ENCODE measurements around the gene STRIP1. TPM values are rescaled to one million over a fixed set of nuclear protein-coding genes. Genes with fewer than 3 reads are reported as not detected.

STRIP1 gene
- total RNA-seq, 3 donors from 2014 or later, result 32.6 to 40.6 (median 38.2) TPM

DNA sequence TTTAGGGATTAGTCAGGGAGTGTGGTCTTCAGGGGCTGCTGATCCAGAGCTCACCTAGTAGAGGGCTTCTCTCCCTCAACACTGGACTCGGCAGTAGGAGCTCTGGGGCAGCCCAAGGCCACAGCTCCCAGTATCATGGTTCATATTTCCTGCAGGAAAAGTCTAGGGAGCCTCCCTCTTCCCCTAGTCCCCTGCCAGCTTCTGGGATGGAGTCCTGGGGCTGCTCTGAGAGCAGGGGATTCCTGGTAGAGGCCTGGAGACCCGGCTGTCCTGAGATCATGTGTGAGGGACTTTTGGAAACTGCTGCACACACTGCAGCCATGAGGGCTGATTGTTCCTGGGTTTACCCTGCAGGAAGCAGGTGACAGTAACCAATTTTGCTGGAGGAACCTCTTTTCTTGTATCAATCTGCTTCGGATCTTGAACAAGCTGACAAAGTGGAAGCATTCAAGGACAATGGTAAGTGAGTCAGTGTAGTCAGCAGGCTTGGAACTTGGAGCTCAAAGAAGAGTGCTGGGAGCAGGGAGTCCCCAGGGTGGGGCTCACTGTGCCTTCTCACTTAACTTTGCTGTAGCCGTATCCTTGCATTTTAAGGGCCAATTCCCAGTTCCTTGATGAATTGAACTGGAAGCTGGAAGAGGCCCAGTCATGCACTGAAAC, 16.3 kb downstream of the STRIP1 start:
- DNase-seq, result no peak
- ATAC-seq, result no peak
- Mint-ChIP-seq H3K4me1 (ENCODE audit: low read depth) (no peaks in the 10 kb centered on the region), H3K27me3 (ENCODE audit: low read depth) (no peaks in the 10 kb centered on the region), H3K36me3 (ENCODE audit: insufficient read depth) (peaks cover 46% of the 10 kb centered on the region), H3K9me3 (no peaks in the 10 kb centered on the region), H3K4me3 (no peak overlapping the region)

GRCh38 chr1:110051262-110051648, 16.8 kb downstream of the STRIP1 start:
- H3K27me3 Mint-ChIP-seq (ENCODE audit: low read depth), result no peaks in the 10 kb centered on the region
- peaks cover 46% of the 10 kb centered on the region for H3K36me3 Mint-ChIP-seq (ENCODE audit: insufficient read depth)
- H3K4me1 Mint-ChIP-seq (ENCODE audit: low read depth), result no peaks in the 10 kb centered on the region
- DNase-seq, result no peak
- ATAC-seq, result no peak
- H3K4me3 Mint-ChIP-seq, result no peak overlapping the region
- no peaks in the 10 kb centered on the region for H3K9me3 Mint-ChIP-seq

DNA sequence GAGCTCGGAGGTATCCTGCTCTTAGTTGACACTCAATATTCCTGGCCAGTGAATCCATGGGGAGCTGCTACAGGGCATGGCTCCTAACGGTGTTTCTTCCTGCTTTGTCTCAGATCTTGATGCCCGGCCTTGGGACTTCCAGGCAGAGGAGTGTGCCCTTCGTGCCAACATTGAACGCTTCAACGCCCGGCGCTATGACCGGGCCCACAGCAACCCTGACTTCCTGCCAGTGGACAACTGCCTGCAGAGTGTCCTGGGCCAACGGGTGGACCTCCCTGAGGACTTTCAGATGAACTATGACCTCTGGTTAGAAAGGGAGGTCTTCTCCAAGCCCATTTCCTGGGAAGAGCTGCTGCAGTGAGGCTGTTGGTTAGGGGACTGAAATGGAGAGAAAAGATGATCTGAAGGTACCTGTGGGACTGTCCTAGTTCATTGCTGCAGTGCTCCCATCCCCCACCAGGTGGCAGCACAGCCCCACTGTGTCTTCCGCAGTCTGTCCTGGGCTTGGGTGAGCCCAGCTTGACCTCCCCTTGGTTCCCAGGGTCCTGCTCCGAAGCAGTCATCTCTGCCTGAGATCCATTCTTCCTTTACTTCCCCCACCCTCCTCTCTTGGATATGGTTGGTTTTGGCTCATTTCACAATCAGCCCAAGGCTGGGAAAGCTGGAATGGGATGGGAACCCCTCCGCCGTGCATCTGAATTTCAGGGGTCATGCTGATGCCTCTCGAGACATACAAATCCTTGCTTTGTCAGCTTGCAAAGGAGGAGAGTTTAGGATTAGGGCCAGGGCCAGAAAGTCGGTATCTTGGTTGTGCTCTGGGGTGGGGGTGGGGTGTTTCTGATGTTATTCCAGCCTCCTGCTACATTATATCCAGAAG, 19.4 kb downstream of the STRIP1 start:
- no peaks in the 10 kb centered on the region for H3K9me3 Mint-ChIP-seq
- H3K4me3 Mint-ChIP-seq, result no peak overlapping the region
- DNase-seq, result peak; percentile 68
- peaks cover 53% of the 10 kb centered on the region for H3K36me3 Mint-ChIP-seq (ENCODE audit: insufficient read depth)
- peak; percentile 80 for ATAC-seq
- H3K4me1 Mint-ChIP-seq (ENCODE audit: low read depth), result no peaks in the 10 kb centered on the region
- no peaks in the 10 kb centered on the region for H3K27me3 Mint-ChIP-seq (ENCODE audit: low read depth)

- Mint-ChIP-seq H3K27me3 (ENCODE audit: low read depth) (no peaks in the 10 kb centered on the region), H3K4me3 (no peak overlapping the region), H3K36me3 (ENCODE audit: insufficient read depth) (peaks cover 56% of the 10 kb centered on the region), H3K4me1 (ENCODE audit: low read depth) (no peaks in the 10 kb centered on the region), H3K9me3 (no peaks in the 10 kb centered on the region)
- ATAC-seq, result no peak
- no peak for DNase-seq
These were observed 21.3 kb downstream of the STRIP1 start for GRCh38 chr1:110055493-110056284.

GRCh38 chr1:110056285-110056683, 21.9 kb downstream of the STRIP1 start:
- no peak for ATAC-seq
- H3K36me3 Mint-ChIP-seq (ENCODE audit: insufficient read depth), result peaks cover 56% of the 10 kb centered on the region
- DNase-seq, result no peak
- H3K4me3 Mint-ChIP-seq, result no peak overlapping the region
- no peaks in the 10 kb centered on the region for H3K4me1 Mint-ChIP-seq (ENCODE audit: low read depth)
- no peaks in the 10 kb centered on the region for H3K9me3 Mint-ChIP-seq
- H3K27me3 Mint-ChIP-seq (ENCODE audit: low read depth), result no peaks in the 10 kb centered on the region

DNA sequence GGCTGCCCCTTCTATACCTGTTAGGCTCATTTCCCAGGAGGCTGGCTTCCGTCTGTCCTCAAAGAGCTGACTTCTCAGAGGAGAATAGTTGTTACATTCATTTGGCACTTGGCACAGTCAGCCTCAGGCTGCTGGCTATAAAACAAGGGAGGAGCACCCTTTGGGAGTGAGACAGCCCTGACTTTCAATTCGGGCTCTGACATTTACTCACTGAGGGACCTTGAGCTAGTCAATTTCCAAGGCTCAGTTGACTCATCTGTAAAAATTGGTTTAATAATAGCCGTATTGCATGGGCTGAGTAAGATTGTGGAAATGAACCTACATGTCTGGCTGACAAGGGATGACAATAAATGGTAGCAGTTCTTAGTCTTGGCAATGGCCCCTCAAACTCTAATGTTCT, 22.4 kb downstream of the STRIP1 start:
- no peaks in the 10 kb centered on the region for H3K4me1 Mint-ChIP-seq (ENCODE audit: low read depth)
- peaks cover 53% of the 10 kb centered on the region for H3K36me3 Mint-ChIP-seq (ENCODE audit: insufficient read depth)
- no peak for ATAC-seq

DNA sequence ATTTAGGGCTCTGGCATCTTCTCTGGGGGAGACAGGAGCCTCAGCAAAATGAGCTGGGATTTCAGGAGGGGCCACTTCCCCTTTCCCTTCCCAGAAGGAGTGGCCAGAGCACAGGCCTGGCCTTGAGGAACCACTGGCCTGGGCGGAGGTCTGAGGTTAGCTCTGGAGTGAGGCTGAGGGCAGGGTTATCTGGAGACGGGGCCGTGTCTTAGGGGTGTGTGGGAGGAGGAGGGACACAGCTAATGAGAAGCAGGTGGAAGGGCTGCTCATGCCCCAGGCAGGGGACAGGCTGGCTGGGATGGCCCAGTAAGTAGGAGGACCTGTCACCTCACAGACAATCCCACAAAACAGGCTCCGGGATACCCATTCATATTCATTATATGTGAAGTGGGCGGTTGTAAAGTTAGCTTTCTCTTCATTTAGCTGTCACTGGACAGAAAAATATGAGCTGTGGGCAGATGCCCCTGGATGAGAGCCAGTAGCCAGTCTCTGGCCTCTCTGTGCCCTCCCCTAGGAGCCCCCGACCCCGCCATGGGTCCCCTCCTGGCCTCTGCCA, 23.6 kb downstream of the STRIP1 start:
- H3K36me3 Mint-ChIP-seq (ENCODE audit: insufficient read depth), result peaks cover 51% of the 10 kb centered on the region
- no peaks in the 10 kb centered on the region for H3K27me3 Mint-ChIP-seq (ENCODE audit: low read depth)
- ATAC-seq, result no peak
- H3K9me3 Mint-ChIP-seq, result no peaks in the 10 kb centered on the region
- DNase-seq, result no peak
- no peak overlapping the region for H3K4me3 Mint-ChIP-seq
- no peaks in the 10 kb centered on the region for H3K4me1 Mint-ChIP-seq (ENCODE audit: low read depth)

More for the DNA sequence above, 22.4 kb downstream of the STRIP1 start:
- H3K27me3 Mint-ChIP-seq (ENCODE audit: low read depth), result no peaks in the 10 kb centered on the region
- no peak overlapping the region for H3K4me3 Mint-ChIP-seq
- no peak for DNase-seq
- H3K9me3 Mint-ChIP-seq, result no peaks in the 10 kb centered on the region

DNA sequence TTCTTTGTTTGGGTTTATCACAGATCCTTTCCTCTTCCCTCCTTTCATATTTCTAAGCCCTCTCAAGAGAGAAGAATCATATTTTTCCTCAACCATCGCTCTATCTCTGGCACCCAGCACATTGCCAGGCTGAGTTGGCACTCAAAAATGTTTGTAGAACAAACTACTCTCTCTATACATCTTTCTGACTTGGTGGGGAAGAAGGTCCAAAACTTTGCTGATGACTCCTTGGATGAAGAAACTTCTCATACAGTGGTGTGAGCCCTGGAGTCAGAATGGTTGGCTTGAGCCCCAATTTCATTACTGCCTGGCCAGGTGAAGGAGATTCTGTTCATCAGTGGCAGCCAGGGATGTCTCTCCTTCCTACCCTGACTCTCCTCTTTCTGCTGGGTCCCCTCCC, 24.2 kb downstream of the STRIP1 start:
- no peak for ATAC-seq
- H3K4me1 Mint-ChIP-seq (ENCODE audit: low read depth), result no peaks in the 10 kb centered on the region
- H3K27me3 Mint-ChIP-seq (ENCODE audit: low read depth), result no peaks in the 10 kb centered on the region
- H3K36me3 Mint-ChIP-seq (ENCODE audit: insufficient read depth), result peaks cover 45% of the 10 kb centered on the region
- DNase-seq, result no peak
- no peaks in the 10 kb centered on the region for H3K9me3 Mint-ChIP-seq
- no peak overlapping the region for H3K4me3 Mint-ChIP-seq

GRCh38 chr1:110059133-110059863, 24.9 kb downstream of the STRIP1 start:
- DNase-seq (no peak), ATAC-seq (no peak)
- H3K27me3 Mint-ChIP-seq (ENCODE audit: low read depth), result no peaks in the 10 kb centered on the region
- peaks cover 38% of the 10 kb centered on the region for H3K36me3 Mint-ChIP-seq (ENCODE audit: insufficient read depth)
- no peak overlapping the region for H3K4me3 Mint-ChIP-seq
- H3K4me1 Mint-ChIP-seq (ENCODE audit: low read depth), result no peaks in the 10 kb centered on the region
- H3K9me3 Mint-ChIP-seq, result no peaks in the 10 kb centered on the region

DNA sequence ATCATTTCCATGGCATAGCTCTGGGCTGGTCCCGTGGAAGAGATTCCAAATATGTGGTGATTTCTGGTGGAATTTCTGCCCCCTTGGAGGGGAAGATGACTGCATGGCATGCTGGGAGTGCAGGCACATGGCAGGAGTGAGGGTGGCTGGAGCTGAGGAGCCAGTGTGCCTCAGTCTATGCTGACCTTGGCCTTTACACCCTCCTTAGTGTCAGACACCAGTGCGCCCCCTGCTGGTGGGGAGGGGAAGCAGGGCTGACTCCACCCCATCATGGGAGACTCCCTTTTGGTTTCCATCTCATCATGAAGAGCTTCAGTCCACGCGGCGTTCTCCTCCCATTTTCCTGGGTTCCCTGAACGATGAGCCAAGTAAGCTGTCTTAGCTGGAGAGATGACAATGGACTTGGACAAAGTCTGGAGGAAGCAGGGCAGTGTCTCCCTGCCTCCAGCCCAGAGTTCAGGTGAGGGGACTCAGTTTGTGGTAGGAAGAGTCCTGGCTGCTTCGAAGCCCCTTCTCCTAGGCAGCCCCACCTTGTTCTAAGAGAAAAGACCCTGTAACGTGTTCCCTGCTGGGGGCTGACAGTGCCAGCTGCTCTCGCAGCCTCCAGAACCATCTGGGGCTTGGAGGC, 25.7 kb downstream of the STRIP1 start:
- Mint-ChIP-seq H3K4me1 (ENCODE audit: low read depth) (no peaks in the 10 kb centered on the region), H3K4me3 (no peak overlapping the region), H3K27me3 (ENCODE audit: low read depth) (peaks cover under 1% of the 10 kb centered on the region), H3K36me3 (ENCODE audit: insufficient read depth) (peaks cover 37% of the 10 kb centered on the region), H3K9me3 (no peaks in the 10 kb centered on the region)
- peak; percentile 82 to 87 for ATAC-seq
- peak; percentile 70 for DNase-seq

DNA sequence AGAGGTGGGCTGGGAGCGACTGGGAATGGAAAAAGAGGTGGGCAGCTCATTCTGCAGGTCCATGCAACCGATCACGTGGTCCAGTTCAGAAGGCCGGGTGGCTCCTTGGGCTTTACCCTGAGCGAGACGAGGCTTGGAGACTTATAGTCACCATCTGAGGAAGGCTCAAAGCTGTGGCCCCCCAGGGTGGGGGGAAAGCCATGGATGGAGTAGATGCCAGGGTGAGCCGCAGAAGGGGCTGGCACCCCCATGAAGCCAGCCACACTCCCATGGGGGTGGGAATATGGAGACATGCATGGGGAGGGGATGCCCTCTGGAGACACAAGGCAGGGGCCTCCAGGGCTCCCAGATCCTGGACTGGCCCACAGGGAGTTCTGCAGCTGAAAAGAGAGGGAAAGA, 26.2 kb downstream of the STRIP1 start:
- no peak for ATAC-seq
- Mint-ChIP-seq H3K27me3 (ENCODE audit: low read depth) (peaks cover 2% of the 10 kb centered on the region), H3K9me3 (no peaks in the 10 kb centered on the region), H3K36me3 (ENCODE audit: insufficient read depth) (peaks cover 34% of the 10 kb centered on the region), H3K4me1 (ENCODE audit: low read depth) (no peaks in the 10 kb centered on the region), H3K4me3 (no peak overlapping the region)
- DNase-seq, result no peak

- H3K4me1 Mint-ChIP-seq (ENCODE audit: low read depth), result no peaks in the 10 kb centered on the region
- no peak for DNase-seq
- peaks cover 31% of the 10 kb centered on the region for H3K36me3 Mint-ChIP-seq (ENCODE audit: insufficient read depth)
- ATAC-seq, result no peak
- H3K9me3 Mint-ChIP-seq, result no peaks in the 10 kb centered on the region
- H3K27me3 Mint-ChIP-seq (ENCODE audit: low read depth), result peaks cover 7% of the 10 kb centered on the region
- no peak overlapping the region for H3K4me3 Mint-ChIP-seq
These were observed 26.9 kb downstream of the STRIP1 start for GRCh38 chr1:110061341-110061740.

DNA sequence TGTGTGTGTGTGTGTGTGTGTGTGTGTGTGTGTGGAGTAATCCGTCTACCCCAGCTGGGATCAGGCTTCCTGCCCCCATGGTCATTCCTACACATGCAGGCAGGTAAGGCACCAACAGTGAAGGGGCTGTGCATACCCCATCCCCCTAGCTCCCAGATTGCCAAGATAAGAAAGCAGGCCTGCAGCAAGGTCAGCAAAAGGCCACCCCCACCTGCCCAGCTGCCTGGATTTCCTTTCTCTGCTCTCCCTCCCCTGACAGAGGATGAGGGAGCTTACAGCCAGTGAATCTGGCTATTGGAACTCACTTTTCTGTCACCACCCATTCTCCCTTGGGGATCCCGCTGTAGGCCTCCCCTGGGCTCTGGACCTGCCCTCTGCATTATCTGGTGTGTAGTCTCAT, 28.2 kb downstream of the STRIP1 start:
- DNase-seq (no peak), ATAC-seq (no peak)
- Mint-ChIP-seq H3K27me3 (ENCODE audit: low read depth) (peaks cover 18% of the 10 kb centered on the region), H3K4me3 (no peak overlapping the region), H3K9me3 (no peaks in the 10 kb centered on the region), H3K36me3 (ENCODE audit: insufficient read depth) (peaks cover 20% of the 10 kb centered on the region), H3K4me1 (ENCODE audit: low read depth) (peaks cover 4% of the 10 kb centered on the region)
